ENCODE measurements around the gene CASK.

- TF ChIP-seq CTCF (conservative IDR thresholded peaks at IDR 0.05; ENCODE audit: low read depth, low read length) (no peak), EZH2 (IDR thresholded peaks at IDR 0.05; ENCODE audit: borderline replicate concordance, low read depth, low read length, poor library complexity, severe bottlenecking) (no peak)
These were observed 319.8 kb downstream of the CASK start for GRCh38 chrX:41603596-41603995.

Measured in A673 (cell line).